HG03064 (cell line): Measurements from ENCODE around the gene TEX22.

Experiments used
- ATAC-seq: cut with Tn5 transposase; IDR thresholded peaks from one replicate; pipeline ENCODE4 v1.9.1; 2021; ENCODE audit warnings: low read depth; ENCODE audit not compliant: unreplicated experiment

Gene TEX22

DNA sequence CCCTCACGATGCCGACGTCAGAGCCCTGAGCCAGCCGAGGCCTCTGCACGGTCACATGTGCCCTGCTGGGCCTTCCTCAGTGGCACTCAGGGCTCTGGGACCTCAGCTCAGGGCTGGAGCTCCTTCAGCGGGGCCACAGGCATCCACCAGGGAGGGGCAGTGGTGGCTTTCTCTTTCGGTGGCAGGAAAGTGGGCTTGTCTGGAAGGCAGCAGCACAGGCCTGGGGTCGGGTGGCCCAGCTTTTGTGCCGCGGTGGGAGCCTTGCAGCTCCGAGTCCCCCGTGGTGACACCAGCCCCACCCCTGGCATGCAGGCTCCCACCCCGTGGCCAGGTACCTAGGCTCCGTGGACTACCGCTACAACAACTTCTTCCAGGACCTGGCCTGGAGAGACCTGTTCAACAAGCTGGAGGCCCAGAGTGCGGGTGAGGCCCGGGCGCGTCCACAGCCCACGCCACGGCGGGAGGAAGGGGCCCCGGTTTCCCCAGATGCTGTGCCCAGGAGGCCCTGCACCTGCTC, 14.2 kb upstream of the TEX22 start:
- no peak for ATAC-seq

DNA sequence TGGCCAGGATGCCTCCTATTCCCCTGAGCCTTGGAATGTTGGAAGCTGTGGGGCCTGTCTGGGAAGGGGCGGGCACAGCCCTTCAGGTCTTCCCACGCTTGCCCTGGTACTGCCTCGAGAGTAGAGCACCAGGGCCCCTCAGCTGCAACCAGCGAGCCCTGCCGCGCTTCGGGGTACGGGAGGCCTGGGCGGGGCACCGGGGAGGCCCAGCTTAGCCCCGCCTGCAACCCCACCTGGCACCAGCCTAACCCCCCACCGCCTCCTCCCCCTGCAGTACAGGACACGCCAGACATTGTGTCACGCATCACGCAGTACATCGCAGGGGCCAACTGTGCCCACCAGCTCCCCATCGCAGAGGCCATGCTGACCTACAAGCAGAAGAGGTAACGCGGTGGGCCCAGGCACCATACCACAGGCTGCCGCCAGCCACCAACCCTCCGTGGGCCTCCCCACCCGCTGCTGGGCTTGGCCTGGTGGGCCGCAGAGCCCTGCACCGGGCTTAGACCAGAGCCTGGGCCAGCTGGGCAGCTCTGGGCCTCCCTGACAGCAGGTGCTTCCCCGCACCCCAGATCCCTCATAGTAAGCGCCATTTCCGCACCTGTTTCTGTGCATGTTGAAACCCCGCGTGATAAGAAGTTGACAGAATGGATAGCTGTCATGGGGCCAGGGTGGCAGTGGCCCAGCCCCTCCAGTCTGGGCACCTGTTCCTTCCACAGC, 13.6 kb upstream of the TEX22 start:
- ATAC-seq, result no peak

DNA sequence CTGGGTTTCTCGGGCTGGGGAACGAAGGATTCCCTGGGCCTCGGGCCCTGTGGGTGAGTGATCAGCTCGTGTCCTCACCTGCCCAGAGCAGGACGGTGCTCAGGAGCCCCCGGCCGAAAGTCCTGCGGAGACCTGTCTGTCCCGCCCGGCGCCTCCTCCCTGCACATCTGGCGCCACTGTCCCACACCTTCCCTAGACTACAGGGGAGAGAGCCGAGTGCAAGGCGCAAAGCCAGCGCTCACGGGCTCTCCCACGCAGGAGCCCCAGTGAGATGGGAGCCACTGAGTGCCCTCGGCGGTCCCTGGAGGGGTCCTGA, 13.1 kb upstream of the TEX22 start:
- ATAC-seq, result no peak

DNA sequence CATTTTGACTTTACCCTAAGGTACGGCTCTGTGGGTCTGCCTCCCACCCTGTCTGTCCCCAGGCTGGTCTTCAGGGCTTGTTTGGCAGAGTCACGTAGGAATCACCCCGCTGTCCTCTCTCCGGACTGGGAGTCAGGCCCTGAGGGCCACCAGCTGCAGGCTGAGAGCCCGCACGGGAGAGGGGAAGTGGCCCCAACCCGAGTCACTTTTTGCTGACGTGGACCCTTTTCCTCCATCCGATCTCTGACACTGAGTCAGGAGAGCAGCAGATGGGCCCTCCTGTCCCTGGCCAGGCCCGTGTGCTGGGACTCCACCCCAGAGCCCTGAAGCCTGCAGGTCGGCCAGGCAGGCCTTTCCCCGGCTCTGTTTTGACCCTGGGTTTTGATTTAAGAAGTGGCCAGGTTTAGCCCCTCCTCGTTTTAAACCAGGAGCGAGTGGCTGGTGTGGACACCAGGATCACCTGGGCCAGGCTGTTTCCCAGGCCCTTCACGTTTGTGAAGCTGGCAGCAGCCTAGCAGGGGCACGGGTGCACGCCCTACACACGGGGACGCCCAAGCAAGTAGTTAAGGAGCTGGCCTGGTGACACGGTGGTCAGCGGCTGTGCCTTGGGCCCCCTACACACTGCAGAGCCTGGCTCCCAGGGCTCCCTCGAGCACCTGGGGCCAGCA, 12.5 kb upstream of the TEX22 start:
- ATAC-seq, result no peak

GRCh38 chr14:105386581-105387529, 11.5 kb upstream of the TEX22 start:
- ATAC-seq, result no peak

DNA sequence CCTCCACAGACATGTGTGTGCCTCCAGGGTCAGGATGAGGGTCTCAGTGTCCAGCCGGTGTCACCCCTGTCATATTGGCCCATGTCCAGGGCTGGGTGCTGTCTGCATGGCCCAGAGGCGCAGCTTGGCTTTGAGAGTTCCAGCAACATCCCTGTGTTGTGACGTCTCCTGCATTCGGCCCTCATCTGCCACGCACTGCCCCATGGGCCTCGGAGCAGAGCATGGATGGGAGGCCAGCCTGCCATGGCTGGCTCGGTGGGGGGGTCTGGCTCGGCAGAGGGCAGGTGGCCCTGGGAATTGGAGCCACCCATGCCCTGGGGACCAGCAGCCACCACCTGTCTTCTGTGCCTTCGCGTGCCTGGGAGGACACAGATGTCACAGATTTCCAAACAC, 10.8 kb upstream of the TEX22 start:
- ATAC-seq, result no peak

DNA sequence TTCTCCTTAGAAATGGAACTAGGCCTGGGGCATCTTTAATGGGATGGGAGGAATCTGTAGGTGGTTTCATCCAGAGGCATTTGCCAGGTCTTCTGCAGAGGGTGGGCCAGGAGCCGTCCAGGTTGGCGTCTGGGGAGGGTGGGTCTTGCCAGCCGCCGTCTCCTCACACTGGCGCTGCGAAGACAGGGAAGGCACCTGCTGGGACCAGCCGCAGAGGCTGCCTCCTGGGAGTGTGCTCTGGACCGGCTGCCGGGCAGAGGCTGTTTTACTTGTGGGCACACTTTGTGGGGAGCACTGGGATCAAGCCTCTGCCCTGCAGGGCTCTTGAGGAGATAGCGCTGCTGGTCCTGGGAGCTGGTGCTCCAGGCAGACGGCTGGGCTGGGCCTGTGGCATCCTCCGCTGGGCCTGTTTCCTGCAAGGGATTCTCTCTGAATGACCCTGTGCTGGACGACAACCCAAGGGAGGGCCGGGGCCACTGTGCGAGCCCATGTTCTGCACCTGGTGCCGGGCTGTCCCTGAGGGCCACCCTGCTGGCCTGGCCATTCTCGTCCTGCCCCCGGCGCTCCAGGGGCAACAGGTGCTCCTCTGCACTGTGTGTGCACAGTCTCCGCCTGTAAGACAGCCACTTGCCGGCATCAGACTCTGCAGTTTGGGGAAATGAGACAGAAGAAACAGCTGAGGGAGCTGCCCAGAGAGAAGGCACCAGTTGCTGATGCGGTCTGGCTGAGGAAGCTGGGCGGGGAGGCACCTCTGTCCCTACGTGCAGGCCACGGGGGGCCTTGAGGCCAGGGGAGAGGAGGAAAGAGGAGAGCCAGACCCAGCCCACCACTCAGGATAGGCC, 10.0 kb upstream of the TEX22 start:
- no peak for ATAC-seq

GRCh38 chr14:105388976-105389375, 9.4 kb upstream of the TEX22 start:
- no peak for ATAC-seq

DNA sequence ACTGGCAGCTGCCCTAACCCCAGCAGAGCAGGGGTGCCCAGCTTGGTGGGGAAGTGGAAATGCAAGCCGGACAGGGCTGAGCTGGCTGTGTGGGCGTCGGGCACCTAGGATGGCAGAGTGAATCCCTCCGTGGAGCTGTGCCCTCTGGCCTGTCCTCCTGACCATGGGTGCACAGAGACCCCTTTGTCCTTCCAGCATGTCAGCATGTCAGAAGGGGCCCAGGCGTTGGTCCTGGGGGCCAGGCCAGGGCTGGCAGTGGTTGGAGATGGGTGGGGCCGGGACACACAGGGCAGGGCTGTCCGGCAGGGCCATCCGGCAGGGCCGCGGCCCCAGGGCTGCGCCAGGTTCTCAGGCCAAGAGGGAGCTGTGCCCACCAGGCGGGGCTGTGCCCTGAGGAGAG, 8.8 kb upstream of the TEX22 start:
- no peak for ATAC-seq

- ATAC-seq, result no peak
These were observed 8.1 kb upstream of the TEX22 start for GRCh38 chr14:105389976-105390848.

- ATAC-seq, result no peak
These were observed 7.4 kb upstream of the TEX22 start for GRCh38 chr14:105390849-105391500.

DNA sequence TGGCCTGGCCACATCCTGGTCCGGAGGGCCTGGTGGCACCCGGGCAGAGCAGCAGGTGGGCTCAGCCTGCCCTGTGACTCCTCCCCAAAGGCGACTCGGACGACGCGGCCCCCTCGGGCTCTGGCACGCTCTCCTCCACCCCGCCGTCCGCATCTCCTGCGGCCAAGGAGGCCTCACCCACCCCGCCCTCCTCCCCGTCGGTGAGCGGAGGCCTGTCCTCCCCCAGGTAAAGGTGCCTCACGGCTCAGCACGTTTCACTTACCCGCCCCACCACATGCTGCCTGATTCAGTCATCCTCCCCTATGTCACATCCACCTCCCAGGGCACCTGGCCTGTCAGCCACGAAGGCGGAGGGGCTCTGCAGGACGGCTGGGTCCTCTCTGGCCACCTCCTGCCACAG, 6.8 kb upstream of the TEX22 start:
- ATAC-seq, result no peak

GRCh38 chr14:105392131-105393090, 5.9 kb upstream of the TEX22 start:
- no peak for ATAC-seq

DNA sequence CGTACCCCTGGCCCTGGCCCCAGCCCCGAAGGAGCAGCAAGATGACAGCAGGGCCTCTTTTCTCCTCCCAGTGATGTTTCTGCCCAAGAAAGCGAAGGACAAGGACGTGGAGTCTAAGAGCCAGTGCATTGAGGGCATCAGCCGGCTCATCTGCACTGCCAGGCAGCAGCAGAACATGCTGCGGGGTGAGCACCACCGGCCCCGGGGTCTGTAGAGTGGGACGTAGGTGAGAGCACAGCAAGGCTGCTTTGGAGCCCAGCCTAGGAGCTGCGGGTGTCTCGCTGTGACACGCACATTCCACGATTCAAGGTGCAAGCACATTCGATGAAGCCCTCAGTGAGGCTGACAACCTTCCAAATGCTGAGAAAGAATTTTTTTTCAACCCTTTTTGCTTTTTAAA, 5.2 kb upstream of the TEX22 start:
- ATAC-seq, result no peak

- no peak for ATAC-seq
These were observed 3.4 kb upstream of the TEX22 start for GRCh38 chr14:105394714-105395537.

DNA sequence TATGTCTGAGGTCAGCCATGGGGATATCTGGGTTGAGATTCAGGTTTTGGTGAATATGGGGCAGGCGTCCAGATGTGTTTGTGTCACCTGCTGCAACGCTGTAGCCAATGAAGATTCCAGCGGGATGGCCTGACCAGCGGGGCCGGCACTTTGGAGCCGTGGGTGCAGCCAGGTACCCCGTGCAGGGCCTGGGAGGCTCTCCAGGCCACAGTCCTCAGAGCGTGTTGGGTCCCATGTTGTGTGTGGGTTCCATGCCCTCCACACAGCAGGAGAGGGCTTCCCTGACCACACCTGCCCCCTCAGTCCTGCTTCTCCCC, 2.8 kb upstream of the TEX22 start:
- no peak for ATAC-seq

GRCh38 chr14:105397350-105397931, 897 bp upstream of the TEX22 start:
- no peak for ATAC-seq
